ENCODE data around the gene OR2M2. TPM values are rescaled to one million over a fixed set of nuclear protein-coding genes. Genes with fewer than 3 reads are reported as not detected.

Gene OR2M2
- not detected for total RNA-seq

DNA sequence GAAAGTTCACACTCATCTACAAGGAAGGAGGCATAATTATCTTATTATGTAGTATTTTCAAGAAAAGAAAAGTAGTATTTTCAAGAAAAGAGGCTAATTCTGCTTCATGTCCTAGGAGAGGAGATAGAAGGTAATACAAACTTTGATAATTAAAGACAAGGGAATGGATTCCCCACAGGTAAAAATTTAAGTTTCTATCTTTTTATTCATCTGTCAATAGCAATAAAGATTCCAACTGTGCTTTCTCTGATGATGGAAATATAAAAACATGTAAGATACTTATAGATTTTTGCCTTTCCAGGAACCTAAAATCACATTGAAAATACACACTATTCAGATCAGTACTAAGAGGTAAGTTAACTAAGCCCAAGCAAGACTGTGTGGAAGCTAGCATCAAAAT lies at the start of gene OR2M2:
OR2M2 (plus strand) TSS at position 301 of the 400 bp plus-strand sequence. CDS start 5,165 bp downstream, outside the sequence.
- ATAC-seq: no peak
- Histone ChIP-seq H3K36me3 (no peaks in the 10 kb centered on the region), H3K9me3 (no peaks in the 10 kb centered on the region), H3K27ac (no peak within 1 kb of the TSS), H3K4me1 (no peaks in the 10 kb centered on the region), H3K27me3 (no peaks in the 10 kb centered on the region), H3K4me3 (no peak within 1 kb of the TSS)
- TF ChIP-seq POLR2A (IDR thresholded peaks at IDR 0.05): no peak

- Histone ChIP-seq H3K27ac (no peak overlapping the region), H3K4me1 (no peaks in the 10 kb centered on the region), H3K27me3 (no peaks in the 10 kb centered on the region), H3K36me3 (no peaks in the 10 kb centered on the region), H3K4me3 (no peak overlapping the region), H3K9me3 (peaks cover 0 to 16% (median 0%) of the 10 kb centered on the region in 3 donors)
- TF ChIP-seq POLR2A (IDR thresholded peaks at IDR 0.05) (no peak), EP300 (IDR thresholded peaks at IDR 0.05) (no peak), CTCF (IDR thresholded peaks at IDR 0.05) (no peak), POLR2AphosphoS5 (IDR thresholded peaks at IDR 0.05) (no peak)
- 53 to 90% methylated on average over 2 to 5 of the region's 5 CpGs for WGBS, 2 donors (ENCODE audit: low coverage in 1 of 2)
- ATAC-seq: no peak
Observed at GRCh38 chr1:248127653-248128052, 47.0 kb upstream of the OR2M2 start.

DNA sequence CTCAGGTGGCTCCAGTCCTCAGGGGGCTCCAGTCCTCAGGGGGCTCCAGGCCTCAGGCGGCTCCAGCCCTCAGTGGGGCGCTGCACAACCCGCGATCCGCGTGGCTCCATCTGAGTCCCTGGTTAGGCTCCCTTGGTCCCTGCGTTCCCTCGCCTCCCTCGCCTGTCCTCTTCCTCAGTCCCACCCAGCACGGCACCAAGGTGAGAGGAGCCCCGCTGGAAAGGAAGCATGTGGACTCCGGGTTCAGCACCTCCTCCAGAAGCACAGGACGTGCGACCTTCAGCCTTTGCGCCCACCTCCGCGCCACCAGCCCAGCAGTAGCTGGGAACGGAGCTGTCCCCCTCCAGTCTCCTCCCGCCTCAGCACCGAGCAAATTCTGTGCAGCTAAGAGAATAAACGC lies 37.8 kb upstream of the OR2M2 start:
- TF ChIP-seq CTCF (IDR thresholded peaks at IDR 0.05) (no peak), POLR2AphosphoS5 (IDR thresholded peaks at IDR 0.05) (no peak), EP300 (IDR thresholded peaks at IDR 0.05) (no peak), POLR2A (IDR thresholded peaks at IDR 0.05) (no peak)
- Histone ChIP-seq H3K27me3 (no peaks in the 10 kb centered on the region), H3K4me3 (no peak overlapping the region), H3K36me3 (no peaks in the 10 kb centered on the region), H3K27ac (no peak overlapping the region), H3K4me1 (no peaks in the 10 kb centered on the region), H3K9me3 (no peaks in the 10 kb centered on the region)
- 62% methylated on average over 3 of the region's 21 CpGs; no CpG with 5 or more reads in 1 of the 2 donors for WGBS, 2 donors (ENCODE audit: low coverage in 1 of 2)
- no peak for ATAC-seq

DNA sequence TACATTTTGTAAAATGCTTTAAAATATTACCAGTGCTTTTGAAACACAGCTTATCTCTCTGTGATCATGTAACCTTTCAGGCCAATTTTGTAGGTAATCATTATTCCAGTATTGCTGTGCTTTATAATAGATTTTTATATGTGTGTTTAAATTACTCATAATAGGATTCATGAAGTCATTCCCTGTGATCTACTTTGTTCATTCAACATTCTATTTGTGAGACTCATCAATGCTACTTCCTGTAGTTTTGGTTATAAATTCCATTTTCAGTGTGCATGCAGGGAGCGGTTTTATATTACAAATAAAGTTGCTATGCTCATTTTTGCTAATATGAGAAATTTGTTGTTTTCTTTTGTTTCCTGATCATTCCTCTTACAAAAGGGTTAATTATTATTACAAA lies 33.8 kb upstream of the OR2M2 start:
- Histone ChIP-seq H3K4me3 (no peak overlapping the region), H3K27ac (no peak overlapping the region), H3K27me3 (no peaks in the 10 kb centered on the region), H3K4me1 (no peaks in the 10 kb centered on the region), H3K36me3 (no peaks in the 10 kb centered on the region), H3K9me3 (no peaks in the 10 kb centered on the region)
- TF ChIP-seq EP300 (IDR thresholded peaks at IDR 0.05): no peak
- ATAC-seq: no peak
- WGBS, 2 donors (ENCODE audit: low coverage in 1 of 2): 71 to 75% methylated on average over 1 of the region's 1 CpG

GRCh38 chr1:248143311-248143710 lies 31.3 kb upstream of the OR2M2 start:
- H3K4me3 ChIP-seq: no peak overlapping the region
- H3K36me3 ChIP-seq: no peaks in the 10 kb centered on the region
- ATAC-seq: no peak
- H3K4me1 ChIP-seq: no peaks in the 10 kb centered on the region
- WGBS, 2 donors (ENCODE audit: low coverage in 1 of 2): 10 to 29% methylated on average over 1 of the region's 1 CpG
- H3K27me3 ChIP-seq: no peaks in the 10 kb centered on the region
- TF ChIP-seq POLR2A (IDR thresholded peaks at IDR 0.05) (no peak), EP300 (IDR thresholded peaks at IDR 0.05) (no peak), POLR2AphosphoS5 (IDR thresholded peaks at IDR 0.05) (no peak), CTCF (IDR thresholded peaks at IDR 0.05) (no peak)
- peaks cover 0 to 5% (median 0%) of the 10 kb centered on the region in 3 donors for H3K9me3 ChIP-seq
- no peak overlapping the region for H3K27ac ChIP-seq

DNA sequence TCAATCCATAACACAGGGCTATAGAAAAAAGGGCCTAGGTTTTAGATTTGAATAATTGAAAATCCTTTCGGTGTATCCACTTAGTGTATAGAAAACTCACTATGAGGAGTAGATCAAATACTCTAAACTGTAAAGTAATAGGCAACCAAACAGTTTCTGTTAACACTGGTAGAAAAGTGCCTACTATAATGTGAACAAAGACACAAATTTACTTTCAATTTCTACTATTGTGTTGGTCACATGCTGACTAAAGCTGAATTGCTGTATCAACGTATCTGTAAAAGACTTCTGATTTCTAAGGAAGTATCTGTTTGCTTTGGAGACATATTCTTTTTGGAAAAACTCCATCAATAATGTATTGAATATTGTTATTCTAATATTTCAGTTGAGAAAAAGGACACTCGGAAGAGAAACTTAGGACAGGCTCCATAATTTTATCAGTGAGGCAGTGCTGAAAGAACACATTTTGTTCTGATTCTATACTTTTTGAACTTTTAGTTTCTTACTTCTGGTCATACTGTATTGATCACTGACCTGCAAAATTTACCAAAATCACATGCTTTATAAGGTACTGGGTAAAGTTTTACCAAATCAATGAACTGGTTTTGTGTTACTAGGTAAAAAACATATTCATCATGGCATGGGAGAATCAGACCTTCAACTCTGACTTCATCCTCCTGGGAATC lies 30.0 kb upstream of the OR2M2 start, which contains the start of gene OR2M5:
OR2M5 (plus strand) TSS at position 636 of the 686 bp plus-strand sequence; CDS start at position 636, 0 bp downstream.
- Histone ChIP-seq H3K4me3 (no peak within 1 kb of the TSS), H3K36me3 (no peaks in the 10 kb centered on the region), H3K27ac (no peak within 1 kb of the TSS), H3K4me1 (no peaks in the 10 kb centered on the region), H3K9me3 (peaks cover 0 to 5% (median 0%) of the 10 kb centered on the region in 3 donors), H3K27me3 (no peaks in the 10 kb centered on the region)
- no peak for ATAC-seq
- WGBS, 2 donors (ENCODE audit: low coverage in 1 of 2): 69 to 84% methylated on average over 3 of the region's 3 CpGs
- TF ChIP-seq POLR2A (IDR thresholded peaks at IDR 0.05): no peak
- no peak for TF ChIP-seq EP300 (IDR thresholded peaks at IDR 0.05)
- TF ChIP-seq CTCF (IDR thresholded peaks at IDR 0.05): no peak
- TF ChIP-seq POLR2AphosphoS5 (IDR thresholded peaks at IDR 0.05): no peak

Measured in gastroesophageal sphincter (tissue), 4 donors.